GM12891 (cell line): ENCODE measurements around the gene PDE6B.

ENCODE experiments used
- PAX5 ChIP-seq: IDR thresholded peaks from 2 replicates; pipeline ENCODE4 v1.6.1; 2011; ENCODE audit warnings: low read length, moderate library complexity, mild to moderate bottlenecking; ENCODE audit not compliant: insufficient read depth, severe bottlenecking
- POLR2A ChIP-seq: IDR thresholded peaks from 2 replicates; pipeline ENCODE4 v1.6.1; 2011; ENCODE audit warnings: low read depth, low read length, control low read depth
- POLR2AphosphoS5 ChIP-seq: IDR thresholded peaks from 2 replicates; pipeline ENCODE4 v1.6.1; 2011; ENCODE audit warnings: low read depth, low read length, control low read depth
- POU2F2 ChIP-seq: IDR thresholded peaks from 2 replicates; pipeline ENCODE4 v1.6.1; 2011; ENCODE audit warnings: low read depth, mild to moderate bottlenecking, control low read depth, low read length, moderate library complexity
- SPI1 ChIP-seq: IDR thresholded peaks from 2 replicates; pipeline ENCODE4 v1.6.1; 2011; ENCODE audit warnings: low read depth, low read length, control low read depth
- TAF1 ChIP-seq: IDR thresholded peaks from 2 replicates; pipeline ENCODE4 v1.6.1; 2011; ENCODE audit warnings: low read depth, low read length, control low read depth

DNA sequence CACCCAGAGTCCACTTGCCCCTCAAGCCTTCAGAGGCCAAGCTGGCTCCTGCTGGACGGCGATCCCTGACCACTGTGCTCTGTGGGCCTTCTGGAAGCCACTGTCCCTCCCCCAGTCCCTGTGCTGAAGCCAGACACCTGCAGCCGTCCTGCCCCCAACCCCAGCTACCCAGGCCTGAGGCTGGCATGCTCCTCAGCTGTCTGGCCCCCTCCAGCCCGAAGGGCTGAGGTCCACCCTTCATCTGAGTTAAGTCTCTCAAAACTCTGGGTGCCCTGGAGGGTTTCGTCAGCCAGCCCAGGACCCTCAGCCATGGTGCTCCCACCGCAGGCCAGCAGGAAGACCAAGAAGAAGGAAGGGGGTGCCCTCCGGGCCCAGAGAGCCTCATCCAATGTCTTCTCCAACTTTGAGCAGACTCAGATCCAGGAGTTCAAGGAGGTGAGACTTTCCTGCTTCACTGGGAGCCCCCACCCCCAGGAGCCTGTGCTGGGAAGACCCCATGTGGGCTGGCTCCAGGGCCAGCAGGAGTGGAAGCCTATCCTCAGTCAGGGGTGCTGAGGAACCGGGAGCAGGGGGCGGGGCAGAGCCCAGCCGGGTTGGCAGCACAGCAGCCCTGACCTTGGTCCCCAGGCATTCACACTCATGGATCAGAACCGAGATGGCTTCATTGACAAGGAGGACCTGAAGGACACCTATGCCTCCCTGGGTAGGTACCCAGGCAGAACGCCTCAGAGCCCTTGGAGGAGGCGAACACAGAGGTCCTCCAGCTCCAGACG, 53.1 kb downstream of the PDE6B start:
- TF ChIP-seq POLR2AphosphoS5 = no peak
- TF ChIP-seq POLR2A = no peak
- no peak for TF ChIP-seq POU2F2
- no peak for TF ChIP-seq TAF1
- TF ChIP-seq SPI1 = no peak
- TF ChIP-seq PAX5 = no peak
